Activated naive CD8-positive, alpha-beta T cell treated with anti-CD3 and anti-CD28 coated beads for 36 hours (primary cell): Measurements from ENCODE around the gene ARSH. TPM values are rescaled to one million over a fixed set of nuclear protein-coding genes. Genes with fewer than 3 reads are reported as not detected.
"Not testable (repeated sequence)": the region's sequence is repeated elsewhere in the genome, so short reads cannot be mapped to it uniquely, and the experiment has no call there.

Experiments
- DNase-seq: peaks from one replicate; pipeline ENCODE4 v3.0.0; 2021
- H3K27ac Mint-ChIP-seq: one replicate; pipeline ENCODE4 v1.8.0; 2022; ENCODE audit warnings: mild to moderate bottlenecking, moderate library complexity, mixed read lengths
- H3K27me3 Mint-ChIP-seq: one replicate; pipeline ENCODE4 v1.8.0; 2022; ENCODE audit warnings: mild to moderate bottlenecking, mixed read lengths
- H3K36me3 Mint-ChIP-seq: one replicate; pipeline ENCODE4 v1.8.0; 2021; ENCODE audit warnings: mild to moderate bottlenecking, mixed read lengths
- H3K4me1 Mint-ChIP-seq: one replicate; pipeline ENCODE4 v1.8.0; 2021; ENCODE audit warnings: mixed read lengths
- H3K4me3 Mint-ChIP-seq: one replicate; pipeline ENCODE4 v1.8.0; 2022; ENCODE audit warnings: mild to moderate bottlenecking, moderate library complexity, mixed read lengths
- H3K9me3 Mint-ChIP-seq: one replicate; pipeline ENCODE4 v1.8.0; 2022; ENCODE audit warnings: mixed read lengths
- total RNA-seq, 2 experiments: library from RNA; stranded (reverse); gene quantifications; one replicate each; pipeline ENCODE4 v1.2.3, GENCODE V29; 2021

Gene ARSH
- total RNA-seq, 2 experiments from 2014 or later = not detected

- no peak overlapping the region for H3K27ac Mint-ChIP-seq
- DNase-seq = no peak
- no peaks in the 10 kb centered on the region for H3K9me3 Mint-ChIP-seq
- no peaks in the 10 kb centered on the region for H3K4me1 Mint-ChIP-seq
- H3K27me3 Mint-ChIP-seq = peaks cover 4% of the 10 kb centered on the region
- no peaks in the 10 kb centered on the region for H3K36me3 Mint-ChIP-seq
- H3K4me3 Mint-ChIP-seq = no peak overlapping the region
These were observed 22.0 kb upstream of the ARSH start for GRCh38 chrX:2984342-2984741.

- Mint-ChIP-seq H3K27me3 (peaks cover 4% of the 10 kb centered on the region), H3K9me3 (no peaks in the 10 kb centered on the region), H3K27ac (no peak overlapping the region), H3K4me3 (no peak overlapping the region), H3K36me3 (no peaks in the 10 kb centered on the region), H3K4me1 (no peaks in the 10 kb centered on the region)
- DNase-seq = no peak
These were observed 16.8 kb upstream of the ARSH start for GRCh38 chrX:2989565-2989964.

- peaks cover 7% of the 10 kb centered on the region for H3K27me3 Mint-ChIP-seq
- H3K27ac Mint-ChIP-seq = no peak overlapping the region
- DNase-seq = no peak
- no peaks in the 10 kb centered on the region for H3K4me1 Mint-ChIP-seq
- H3K36me3 Mint-ChIP-seq = no peaks in the 10 kb centered on the region
- peaks cover 2% of the 10 kb centered on the region for H3K9me3 Mint-ChIP-seq
- H3K4me3 Mint-ChIP-seq = no peak overlapping the region
These were observed 4.2 kb downstream of the ARSH start for GRCh38 chrX:3010532-3010931.

GRCh38 chrX:3017492-3017891 is 11.1 kb downstream of the ARSH start:
- no peak for DNase-seq
- Mint-ChIP-seq H3K9me3 (no peaks in the 10 kb centered on the region), H3K4me1 (no peaks in the 10 kb centered on the region), H3K36me3 (no peaks in the 10 kb centered on the region), H3K27ac (no peak overlapping the region), H3K4me3 (no peak overlapping the region), H3K27me3 (peaks cover 7% of the 10 kb centered on the region)

GRCh38 chrX:3024176-3024575 is 17.8 kb downstream of the ARSH start:
- no peak overlapping the region for H3K27ac Mint-ChIP-seq
- H3K4me1 Mint-ChIP-seq = no peaks in the 10 kb centered on the region
- no peaks in the 10 kb centered on the region for H3K9me3 Mint-ChIP-seq
- H3K36me3 Mint-ChIP-seq = no peaks in the 10 kb centered on the region
- H3K27me3 Mint-ChIP-seq = peaks cover 2% of the 10 kb centered on the region
- no peak overlapping the region for H3K4me3 Mint-ChIP-seq
- DNase-seq = no peak

- no peaks in the 10 kb centered on the region for H3K9me3 Mint-ChIP-seq
- no peak overlapping the region for H3K27ac Mint-ChIP-seq
- H3K27me3 Mint-ChIP-seq = peaks cover 3% of the 10 kb centered on the region
These were observed 19.9 kb downstream of the ARSH start for GRCh38 chrX:3026074-3026815.

GRCh38 chrX:3029129-3029528 is 22.8 kb downstream of the ARSH start:
- Mint-ChIP-seq H3K9me3 (no peaks in the 10 kb centered on the region), H3K4me1 (no peaks in the 10 kb centered on the region), H3K27ac (no peak overlapping the region)

More at GRCh38 chrX:3026074-3026815, 19.9 kb downstream of the ARSH start:
- Mint-ChIP-seq H3K4me3 (no peak overlapping the region), H3K4me1 (no peaks in the 10 kb centered on the region), H3K36me3 (no peaks in the 10 kb centered on the region)
- no peak for DNase-seq

GRCh38 chrX:3037218-3037617 is 30.9 kb downstream of the ARSH start:
- no peaks in the 10 kb centered on the region for H3K36me3 Mint-ChIP-seq
- H3K27me3 Mint-ChIP-seq = no peaks in the 10 kb centered on the region
- H3K9me3 Mint-ChIP-seq = no peaks in the 10 kb centered on the region
- no peak for DNase-seq
- no peak overlapping the region for H3K27ac Mint-ChIP-seq
- no peaks in the 10 kb centered on the region for H3K4me1 Mint-ChIP-seq
- H3K4me3 Mint-ChIP-seq = no peak overlapping the region

More at GRCh38 chrX:3029129-3029528, 22.8 kb downstream of the ARSH start:
- no peaks in the 10 kb centered on the region for H3K36me3 Mint-ChIP-seq
- no peak overlapping the region for H3K4me3 Mint-ChIP-seq
- peaks cover 3% of the 10 kb centered on the region for H3K27me3 Mint-ChIP-seq
- no peak for DNase-seq

GRCh38 chrX:3044196-3044595 is 37.9 kb downstream of the ARSH start:
- no peaks in the 10 kb centered on the region for H3K36me3 Mint-ChIP-seq
- peaks cover 5% of the 10 kb centered on the region for H3K4me1 Mint-ChIP-seq
- no peak overlapping the region for H3K4me3 Mint-ChIP-seq
- H3K27ac Mint-ChIP-seq = no peak overlapping the region
- peaks cover 4% of the 10 kb centered on the region for H3K27me3 Mint-ChIP-seq
- H3K9me3 Mint-ChIP-seq = no peaks in the 10 kb centered on the region
- no peak for DNase-seq

GRCh38 chrX:3044671-3045070 is 38.3 kb downstream of the ARSH start:
- DNase-seq = no peak
- H3K27me3 Mint-ChIP-seq = peaks cover 4% of the 10 kb centered on the region
- H3K27ac Mint-ChIP-seq = no peak overlapping the region
- H3K4me3 Mint-ChIP-seq = no peak overlapping the region
- H3K36me3 Mint-ChIP-seq = no peaks in the 10 kb centered on the region
- no peaks in the 10 kb centered on the region for H3K9me3 Mint-ChIP-seq
- peaks cover 5% of the 10 kb centered on the region for H3K4me1 Mint-ChIP-seq

- Mint-ChIP-seq H3K9me3 (no peaks in the 10 kb centered on the region), H3K4me3 (no peak overlapping the region), H3K4me1 (peaks cover 5% of the 10 kb centered on the region), H3K36me3 (no peaks in the 10 kb centered on the region), H3K27me3 (peaks cover 4% of the 10 kb centered on the region), H3K27ac (no peak overlapping the region)
- DNase-seq = peak; percentile 1
These were observed 40.2 kb downstream of the ARSH start for GRCh38 chrX:3046253-3047240.

GRCh38 chrX:3050523-3051175 is 44.3 kb downstream of the ARSH start:
- not testable (repeated sequence) for H3K4me3 Mint-ChIP-seq, H3K36me3 Mint-ChIP-seq, H3K27me3 Mint-ChIP-seq, H3K27ac Mint-ChIP-seq, DNase-seq, H3K9me3 Mint-ChIP-seq, H3K4me1 Mint-ChIP-seq

GRCh38 chrX:3052860-3053259 is 46.5 kb downstream of the ARSH start:
- H3K27ac Mint-ChIP-seq = no peak overlapping the region
- H3K4me1 Mint-ChIP-seq = no peaks in the 10 kb centered on the region
- no peak for DNase-seq
- no peaks in the 10 kb centered on the region for H3K36me3 Mint-ChIP-seq
- H3K27me3 Mint-ChIP-seq = no peaks in the 10 kb centered on the region
- no peaks in the 10 kb centered on the region for H3K9me3 Mint-ChIP-seq
- H3K4me3 Mint-ChIP-seq = no peak overlapping the region

GRCh38 chrX:3066555-3066954 is 60.2 kb downstream of the ARSH start:
- DNase-seq = no peak
- no peaks in the 10 kb centered on the region for H3K36me3 Mint-ChIP-seq

GRCh38 chrX:3075959-3076358 is 69.6 kb downstream of the ARSH start:
- H3K4me1 Mint-ChIP-seq = no peaks in the 10 kb centered on the region
- peaks cover 12% of the 10 kb centered on the region for H3K27me3 Mint-ChIP-seq
- DNase-seq = no peak
- H3K27ac Mint-ChIP-seq = no peak overlapping the region
- no peaks in the 10 kb centered on the region for H3K9me3 Mint-ChIP-seq
- no peak overlapping the region for H3K4me3 Mint-ChIP-seq
- no peaks in the 10 kb centered on the region for H3K36me3 Mint-ChIP-seq

More at GRCh38 chrX:3066555-3066954, 60.2 kb downstream of the ARSH start:
- Mint-ChIP-seq H3K27me3 (peaks cover 5% of the 10 kb centered on the region), H3K4me3 (no peak overlapping the region), H3K27ac (no peak overlapping the region), H3K9me3 (no peaks in the 10 kb centered on the region), H3K4me1 (no peaks in the 10 kb centered on the region)
